DMS53 (cell line): ENCODE results near the gene KCNIP1.

Experiments
- DNase-seq: peaks from one replicate; lab custom pipeline; 2025; lab: John Stamatoyannopoulos, UW

KCNIP1 gene

GRCh38 chr5:170781946-170782345 lies 278.1 kb downstream of the KCNIP1 start:
- no peak for DNase-seq

GRCh38 chr5:170782438-170782837 lies 278.6 kb downstream of the KCNIP1 start:
- DNase-seq, result peak; percentile 9

GRCh38 chr5:170783498-170784247 lies 279.9 kb downstream of the KCNIP1 start, which contains the start of gene GABRP:
Gene GABRP (plus strand): TSS chr5:170783725. CDS start chr5:170788616, 4,891 bp downstream.
- no peak for DNase-seq

GRCh38 chr5:170785416-170785815 lies 281.6 kb downstream of the KCNIP1 start:
- DNase-seq, result no peak
